ENCODE data around the gene LRMDA.

- no peak for TF ChIP-seq CTCF (IDR thresholded peaks at IDR 0.05)
- no peak for TF ChIP-seq EZH2 (IDR thresholded peaks at IDR 0.05)
- no peak for TF ChIP-seq EZH2phosphoT487 (IDR thresholded peaks at IDR 0.05)
These were observed 496.8 kb downstream of the LRMDA start for GRCh38 chr10:75928231-75928630.

Data from neural progenitor cell (in vitro differentiated cells).